ENCODE measurements around the gene RAP1GAP. TPM values are rescaled to one million over a fixed set of nuclear protein-coding genes. Genes with fewer than 3 reads are reported as not detected.

Gene RAP1GAP
- total RNA-seq, 1 experiment from 2014 or later: 7.2 TPM

DNA sequence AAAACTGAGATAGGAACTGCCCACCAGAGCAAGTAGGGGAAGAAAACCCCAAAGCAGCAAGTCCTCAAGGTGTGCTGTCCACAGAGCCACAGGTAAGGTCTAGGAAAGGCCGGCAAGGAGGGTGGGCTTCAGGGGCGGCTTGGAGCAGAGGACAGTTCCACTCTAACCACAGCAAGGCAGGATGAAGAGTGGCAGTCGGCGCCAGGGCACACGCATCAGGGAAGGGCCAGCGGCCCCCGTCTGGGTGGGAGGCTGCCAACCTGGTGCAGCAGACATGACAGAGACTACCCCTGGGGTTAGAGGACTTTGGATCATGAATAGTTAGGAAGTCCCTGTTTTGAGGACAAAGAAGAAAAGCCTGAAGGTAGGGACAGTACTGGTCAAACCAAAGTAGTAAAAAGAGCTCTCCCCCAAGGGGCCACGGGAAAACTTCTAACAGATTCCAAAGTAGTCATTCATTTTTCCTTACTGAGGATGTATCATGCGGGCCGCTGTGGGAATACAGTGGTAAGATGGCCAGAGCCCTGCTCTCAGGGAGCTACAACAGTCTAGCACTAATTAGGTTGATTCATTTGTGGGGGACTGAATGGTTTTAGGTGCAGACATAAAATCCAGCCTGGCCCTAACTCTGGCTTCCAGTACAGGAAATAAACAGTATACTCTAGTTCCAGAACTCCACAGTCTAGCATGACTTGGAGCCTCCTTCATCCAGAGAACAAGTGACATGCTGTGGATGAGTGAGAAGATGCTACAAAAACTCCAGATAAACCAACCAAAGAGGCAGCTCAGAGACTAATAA is 3.5 kb upstream of the RAP1GAP start:
- ChIA-PET CTCF (no interaction called here), POLR2A (no interaction called here)

DNA sequence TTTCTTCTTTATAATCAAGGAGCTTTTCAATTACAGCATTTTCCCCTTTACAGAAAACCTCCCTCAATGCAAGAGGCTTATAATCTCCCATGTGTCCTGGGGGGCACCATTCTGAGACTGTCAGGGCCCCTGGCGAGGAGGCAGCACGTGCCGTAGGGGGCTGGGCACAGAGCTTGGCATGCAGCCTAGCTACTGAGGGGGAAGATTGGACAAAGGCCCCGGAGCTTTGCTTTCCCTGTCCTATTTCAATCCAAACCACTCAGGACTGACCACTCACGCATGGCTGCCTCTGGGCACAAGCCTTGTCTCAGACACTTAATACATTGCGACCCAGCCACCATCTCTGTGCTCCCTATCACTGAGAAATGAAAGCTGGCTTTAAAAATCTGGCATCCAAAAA is 2.8 kb upstream of the RAP1GAP start:
- Histone ChIP-seq H3K27me3 (replicated peaks; ENCODE audit: control insufficient read depth, insufficient read depth, low read length) (no peaks in the 10 kb centered on the region), H3K36me3 (ENCODE audit: control insufficient read depth, insufficient read depth, low read length) (no peaks in the 10 kb centered on the region), H3K4me3 (ENCODE audit: low read depth, low read length) (no peak overlapping the region), H3K4me1 (peaks cover 9% of the 10 kb centered on the region; the same call in 1 of the 2 replicates), H3K9me3 (no peaks in the 10 kb centered on the region)
- Mint-ChIP-seq H3K27me3 (ENCODE audit: insufficient read depth, unreplicated experiment) (no peaks in the 10 kb centered on the region), H3K27ac (ENCODE audit: unreplicated experiment) (no peak overlapping the region), H3K4me3 (ENCODE audit: unreplicated experiment) (no peak overlapping the region), H3K36me3 (ENCODE audit: insufficient read depth, unreplicated experiment) (peaks cover 33% of the 10 kb centered on the region), H3K4me1 (ENCODE audit: low read depth, unreplicated experiment) (peaks cover 7% of the 10 kb centered on the region), H3K9me3 (ENCODE audit: unreplicated experiment) (no peaks in the 10 kb centered on the region)
- POLR2A ChIA-PET: no interaction called here
- no TSS peak for BruUV-seq (replicated peaks)
- intact Hi-C loops (cut with micrococcal nuclease; ENCODE audit: unreplicated experiment): loop anchor here (10.0 kb wide), 1 partner anchor 113 kb away; the partner anchor contains the start of gene USP48
- CTCF ChIA-PET: no interaction called here
- DNase-seq: no peak
- TF ChIP-seq, protein P1, sequence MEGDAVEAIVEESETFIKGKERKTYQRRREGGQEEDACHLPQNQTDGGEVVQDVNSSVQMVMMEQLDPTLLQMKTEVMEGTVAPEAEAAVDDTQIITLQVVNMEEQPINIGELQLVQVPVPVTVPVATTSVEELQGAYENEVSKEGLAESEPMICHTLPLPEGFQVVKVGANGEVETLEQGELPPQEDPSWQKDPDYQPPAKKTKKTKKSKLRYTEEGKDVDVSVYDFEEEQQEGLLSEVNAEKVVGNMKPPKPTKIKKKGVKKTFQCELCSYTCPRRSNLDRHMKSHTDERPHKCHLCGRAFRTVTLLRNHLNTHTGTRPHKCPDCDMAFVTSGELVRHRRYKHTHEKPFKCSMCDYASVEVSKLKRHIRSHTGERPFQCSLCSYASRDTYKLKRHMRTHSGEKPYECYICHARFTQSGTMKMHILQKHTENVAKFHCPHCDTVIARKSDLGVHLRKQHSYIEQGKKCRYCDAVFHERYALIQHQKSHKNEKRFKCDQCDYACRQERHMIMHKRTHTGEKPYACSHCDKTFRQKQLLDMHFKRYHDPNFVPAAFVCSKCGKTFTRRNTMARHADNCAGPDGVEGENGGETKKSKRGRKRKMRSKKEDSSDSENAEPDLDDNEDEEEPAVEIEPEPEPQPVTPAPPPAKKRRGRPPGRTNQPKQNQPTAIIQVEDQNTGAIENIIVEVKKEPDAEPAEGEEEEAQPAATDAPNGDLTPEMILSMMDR (IDR thresholded peaks at IDR 0.05; ENCODE audit: insufficient read depth in 1 of 2, low read depth in 1 of 2, low read length in 1 of 2, severe bottlenecking in 1 of 2, unreplicated experiment in 1 of 2): no peak

More for the DNA sequence above, 3.5 kb upstream of the RAP1GAP start:
- no TSS peak for BruUV-seq (replicated peaks)
- Histone ChIP-seq H3K4me3 (ENCODE audit: low read depth, low read length) (no peak overlapping the region), H3K36me3 (ENCODE audit: control insufficient read depth, insufficient read depth, low read length) (no peaks in the 10 kb centered on the region), H3K27me3 (replicated peaks; ENCODE audit: control insufficient read depth, insufficient read depth, low read length) (no peaks in the 10 kb centered on the region), H3K4me1 (peaks cover 9% of the 10 kb centered on the region; the same call in 1 of the 2 replicates), H3K9me3 (no peaks in the 10 kb centered on the region)
- H3K27ac Mint-ChIP-seq (ENCODE audit: unreplicated experiment): no peak overlapping the region
- peaks cover 7% of the 10 kb centered on the region for H3K4me1 Mint-ChIP-seq (ENCODE audit: low read depth, unreplicated experiment)
- H3K27me3 Mint-ChIP-seq (ENCODE audit: insufficient read depth, unreplicated experiment): no peaks in the 10 kb centered on the region
- TF ChIP-seq, protein P1 (IDR thresholded peaks at IDR 0.05; ENCODE audit: insufficient read depth in 1 of 2, low read depth in 1 of 2, low read length in 1 of 2, severe bottlenecking in 1 of 2, unreplicated experiment in 1 of 2): no peak
- no peak overlapping the region for H3K4me3 Mint-ChIP-seq (ENCODE audit: unreplicated experiment)
- peaks cover 37% of the 10 kb centered on the region for H3K36me3 Mint-ChIP-seq (ENCODE audit: insufficient read depth, unreplicated experiment)
- H3K9me3 Mint-ChIP-seq (ENCODE audit: unreplicated experiment): no peaks in the 10 kb centered on the region
- DNase-seq: no peak
- intact Hi-C loops (cut with micrococcal nuclease; ENCODE audit: unreplicated experiment): loop anchor here (10.0 kb wide), 1 partner anchor 112 kb away; the partner anchor contains the start of gene USP48

DNA sequence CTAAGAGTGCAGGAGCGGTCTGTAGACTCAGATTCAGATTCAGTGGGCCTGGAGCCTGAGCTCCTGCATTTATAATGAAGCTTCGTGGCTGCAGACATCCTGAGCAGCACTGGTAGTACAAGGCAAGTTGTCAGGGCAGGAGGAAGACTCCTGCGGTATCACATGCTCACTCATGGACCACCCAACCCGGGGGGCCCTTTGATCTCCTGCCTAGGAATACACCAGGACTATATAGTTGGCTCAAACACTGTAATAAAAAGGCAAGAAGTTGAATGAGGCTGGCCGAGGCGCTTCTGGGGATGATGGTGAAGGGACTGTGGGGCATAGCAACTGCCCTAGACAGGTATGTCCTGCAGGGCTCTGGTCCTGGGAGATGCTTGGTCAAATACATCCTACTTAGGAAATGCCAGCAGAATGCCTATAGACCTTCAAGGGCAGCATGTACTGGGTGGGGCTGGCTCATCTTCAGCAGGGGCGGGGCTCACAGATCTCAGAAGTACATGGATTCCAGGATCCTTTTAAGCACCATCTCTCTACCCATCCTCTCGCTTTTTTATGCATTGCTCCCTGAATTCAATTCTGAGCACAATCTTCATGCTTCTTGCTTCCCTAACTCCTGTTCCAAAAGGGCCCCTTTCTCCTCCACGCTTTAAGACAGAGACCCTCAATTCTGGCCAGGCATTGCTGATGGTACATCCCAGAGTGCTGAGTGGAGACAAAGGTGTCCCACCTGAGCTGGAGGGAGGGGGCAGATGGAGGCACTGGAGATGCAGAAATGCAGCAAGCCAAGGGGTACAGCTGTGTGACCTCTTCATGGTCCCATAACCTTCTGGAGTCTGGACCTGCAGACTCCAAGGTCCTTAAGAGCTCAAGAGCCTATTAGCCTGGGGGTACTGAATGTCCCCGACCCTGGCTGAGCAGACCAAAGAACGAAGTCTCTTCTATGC is 2.1 kb upstream of the RAP1GAP start:
- H3K4me1 ChIP-seq: peaks cover 9% of the 10 kb centered on the region; the same call in 1 of the 2 replicates
- no peak overlapping the region for H3K4me3 ChIP-seq (ENCODE audit: low read depth, low read length)
- intact Hi-C loops (cut with micrococcal nuclease; ENCODE audit: unreplicated experiment): loop anchor here (10.0 kb wide), 1 partner anchor 114 kb away; the partner anchor contains the start of gene USP48
- TF ChIP-seq, protein P1 (IDR thresholded peaks at IDR 0.05; ENCODE audit: insufficient read depth in 1 of 2, low read depth in 1 of 2, low read length in 1 of 2, severe bottlenecking in 1 of 2, unreplicated experiment in 1 of 2): no peak
- Mint-ChIP-seq H3K9me3 (ENCODE audit: unreplicated experiment) (no peaks in the 10 kb centered on the region), H3K36me3 (ENCODE audit: insufficient read depth, unreplicated experiment) (peaks cover 26% of the 10 kb centered on the region), H3K4me1 (ENCODE audit: low read depth, unreplicated experiment) (peaks cover under 1% of the 10 kb centered on the region), H3K27ac (ENCODE audit: unreplicated experiment) (peak overlapping the region; percentile 50), H3K27me3 (ENCODE audit: insufficient read depth, unreplicated experiment) (no peaks in the 10 kb centered on the region), H3K4me3 (ENCODE audit: unreplicated experiment) (no peak overlapping the region)
- POLR2A ChIA-PET: interaction anchor here (0.6 kb wide), 1 partner anchor 251 kb away, joined by 3 read pairs; no protein-coding TSS in a partner anchor
- BruUV-seq (replicated peaks): no TSS peak
- no peaks in the 10 kb centered on the region for H3K27me3 ChIP-seq (replicated peaks; ENCODE audit: control insufficient read depth, insufficient read depth, low read length)
- H3K36me3 ChIP-seq (ENCODE audit: control insufficient read depth, insufficient read depth, low read length): no peaks in the 10 kb centered on the region
- H3K9me3 ChIP-seq: no peaks in the 10 kb centered on the region
- no peak for DNase-seq
- CTCF ChIA-PET: no interaction called here
